Endometrial microvascular endothelial cells (primary cell): Measurements from ENCODE around the gene TMEM221. TPM values are rescaled to one million over a fixed set of nuclear protein-coding genes. Genes with fewer than 3 reads are reported as not detected.

Source experiments
- in situ Hi-C: cut with HindIII; loops from 2 replicates; pipeline ENCODE4 v1.10.0; 2017; ENCODE audit warnings: low sequenced_read_pairs, low pct_unique_long_range_greater_than_20kb; ENCODE audit errors: inconsistent ontology term
- total RNA-seq: library from RNA; depleted of rRNA; stranded (reverse); fragments of >200 nt; gene quantifications from one replicate; pipeline ENCODE4 v1.2.3, GENCODE V29; 2015; ENCODE audit errors: inconsistent ontology term

Gene TMEM221
- total RNA-seq, 1 donor from 2014 or later = not detected

- in situ Hi-C loops = no loop called here
Observed at GRCh38 chr19:17391371-17392151, 56.9 kb downstream of the TMEM221 start.

- in situ Hi-C loops = no loop called here
Observed at GRCh38 chr19:17390665-17391370, 57.6 kb downstream of the TMEM221 start.

GRCh38 chr19:17389957-17390664, 58.4 kb downstream of the TMEM221 start:
- in situ Hi-C loops = no loop called here

GRCh38 chr19:17389288-17389687, 59.2 kb downstream of the TMEM221 start:
- in situ Hi-C loops = no loop called here

DNA sequence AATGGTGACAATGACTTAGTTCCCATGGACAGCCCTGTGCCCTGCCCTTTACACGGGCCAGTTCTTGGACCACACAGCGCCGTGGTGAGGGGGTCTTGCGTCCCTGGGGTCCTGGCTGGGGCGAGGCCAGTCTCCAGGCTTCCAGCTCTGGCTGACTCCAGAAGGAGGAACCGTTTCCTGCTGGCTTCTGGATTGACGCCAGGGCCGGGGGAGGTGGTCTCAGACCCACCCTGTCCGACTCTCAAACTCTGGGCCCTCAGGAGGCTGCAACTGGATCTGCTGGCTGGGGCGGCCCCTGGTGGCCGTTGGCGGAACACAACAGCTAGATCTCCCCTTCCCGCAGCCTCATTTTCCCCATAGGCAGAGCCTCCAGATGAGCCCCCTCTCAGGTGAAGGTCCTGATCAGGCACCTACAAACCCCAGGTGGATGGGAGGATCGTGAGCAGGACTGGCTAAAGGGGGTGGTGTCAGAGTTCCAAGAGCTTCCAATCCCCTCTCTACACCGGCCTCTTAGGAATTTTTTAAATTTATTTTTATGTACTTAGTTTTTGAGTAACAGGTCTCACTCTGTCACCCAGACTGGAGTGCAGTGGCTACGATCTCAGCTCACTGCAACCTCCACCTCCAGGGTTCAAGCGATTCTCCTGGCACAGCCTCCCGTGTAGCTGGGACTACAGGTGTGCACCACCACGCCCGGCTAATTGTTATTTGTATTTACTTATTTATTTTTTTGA, 62.4 kb downstream of the TMEM221 start:
- in situ Hi-C loops = no loop called here

Other genes with a start within 250 kb of the TMEM221 start
- 11.1 TPM for gene USE1, start 233.3 kb downstream of the TMEM221 start, total RNA-seq
- gene OCEL1, start 222.4 kb downstream of the TMEM221 start, total RNA-seq = 2.7 TPM
- gene NR2F6, start 202.7 kb downstream of the TMEM221 start, total RNA-seq = 40.9 TPM
- 18.5 TPM for gene USHBP1, start 183.9 kb downstream of the TMEM221 start, total RNA-seq
- 139 TPM for gene BABAM1, start 181.2 kb downstream of the TMEM221 start, total RNA-seq
- 1.0 TPM for gene ANKLE1, start 166.8 kb downstream of the TMEM221 start, total RNA-seq
- gene ABHD8, start 145.2 kb downstream of the TMEM221 start, total RNA-seq = 6.6 TPM
- 115 TPM for gene MRPL34, start 142.8 kb downstream of the TMEM221 start, total RNA-seq
- gene DDA1, start 139.1 kb downstream of the TMEM221 start, total RNA-seq = 48.1 TPM
- 0.84 TPM for gene ANO8, start 113.8 kb downstream of the TMEM221 start, total RNA-seq
- 36.8 TPM for gene GTPBP3, start 111.1 kb downstream of the TMEM221 start, total RNA-seq
- 0.46 TPM for gene PLVAP, start 71.3 kb downstream of the TMEM221 start, total RNA-seq
- gene CCDC194, start 54.5 kb downstream of the TMEM221 start, total RNA-seq = not detected
- 306 TPM for gene BST2, start 43.0 kb downstream of the TMEM221 start, total RNA-seq
- gene MVB12A, start 28.6 kb downstream of the TMEM221 start, total RNA-seq = 88.0 TPM
- gene NXNL1, start 12.3 kb upstream of the TMEM221 start, total RNA-seq = not detected
- gene SLC27A1, start 21.9 kb upstream of the TMEM221 start, total RNA-seq = 7.5 TPM
- 67.2 TPM for gene PGLS, start 63.0 kb upstream of the TMEM221 start, total RNA-seq
- 79.4 TPM for gene COLGALT1, start 107.0 kb upstream of the TMEM221 start, total RNA-seq
- 0.09 TPM for gene UNC13A, start 239.7 kb upstream of the TMEM221 start, total RNA-seq